ENCODE measurements around the gene CDH13. TPM values are rescaled to one million over a fixed set of nuclear protein-coding genes. Genes with fewer than 3 reads are reported as not detected.

The CDH13 gene
- total RNA-seq, 1 experiment from 2014 or later = not detected

DNA sequence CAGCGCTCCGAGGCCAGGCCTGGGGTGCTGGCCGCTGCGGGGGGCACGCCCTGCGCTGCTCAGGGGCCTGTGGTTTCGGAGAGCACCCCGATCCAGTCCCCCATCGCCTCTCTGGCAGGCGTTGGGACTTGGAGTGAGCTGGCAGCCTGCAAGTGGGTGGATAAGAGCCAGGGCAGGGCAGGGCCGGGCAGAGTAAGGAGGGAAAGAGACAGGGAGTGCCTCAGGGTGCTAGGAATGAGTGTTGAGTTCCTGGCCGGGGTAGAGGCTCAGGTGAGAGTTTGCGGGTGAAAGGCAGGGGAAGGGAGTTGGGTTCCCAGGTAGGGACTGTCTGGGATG lies 1.3 kb downstream of the CDH13 start:
- no peak for DNase-seq (ENCODE audit: low spot score)

DNA sequence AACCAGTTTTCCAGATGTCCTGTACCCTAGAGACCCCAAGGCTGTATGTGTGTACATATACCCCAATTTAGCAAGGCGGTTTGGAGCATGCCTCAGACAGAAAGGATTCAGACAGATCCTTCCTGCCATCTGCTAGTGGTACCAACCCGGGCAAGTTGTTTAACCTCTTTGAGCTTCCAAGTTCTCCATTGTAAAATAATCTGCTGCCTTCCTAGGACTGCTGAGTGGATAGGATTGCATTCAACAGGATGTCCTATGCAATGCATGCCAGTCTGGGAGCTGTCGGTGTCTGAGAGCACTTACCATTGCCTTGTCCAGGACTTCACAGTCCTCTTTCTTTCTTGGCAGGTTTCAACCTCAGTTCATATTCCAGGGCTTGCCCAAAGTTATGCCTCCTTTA lies 1.9 kb downstream of the CDH13 start:
- no peak for DNase-seq (ENCODE audit: low spot score)

DNA sequence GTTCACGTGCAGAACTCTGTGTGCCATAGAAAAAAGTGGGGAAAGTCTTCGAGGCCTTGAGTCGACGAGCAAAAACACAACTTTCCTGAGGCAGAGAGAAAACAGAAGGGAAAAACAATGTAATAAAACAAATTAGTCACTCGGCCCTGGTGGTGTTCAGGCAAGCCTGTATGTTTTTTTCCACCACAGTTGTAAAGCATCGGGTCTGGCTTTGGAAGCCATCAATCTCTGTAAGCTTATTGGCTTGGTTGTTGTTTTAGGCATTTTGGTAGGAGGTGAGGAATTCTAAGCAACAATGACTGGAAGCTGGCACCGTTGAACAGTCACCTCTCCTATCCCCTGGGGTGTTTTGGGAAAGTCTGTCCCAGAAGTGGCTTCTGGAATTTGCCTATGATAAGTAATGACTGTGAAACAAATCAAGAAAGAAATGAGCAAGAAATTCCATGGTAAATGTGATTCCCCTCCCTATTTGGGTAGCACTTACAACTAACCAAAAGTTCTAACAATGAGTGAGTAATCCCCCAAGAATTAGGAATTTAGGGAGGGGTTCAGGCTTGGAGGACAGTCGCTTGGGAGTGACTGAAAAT lies 2.8 kb downstream of the CDH13 start:
- no peak for DNase-seq (ENCODE audit: low spot score)

DNA sequence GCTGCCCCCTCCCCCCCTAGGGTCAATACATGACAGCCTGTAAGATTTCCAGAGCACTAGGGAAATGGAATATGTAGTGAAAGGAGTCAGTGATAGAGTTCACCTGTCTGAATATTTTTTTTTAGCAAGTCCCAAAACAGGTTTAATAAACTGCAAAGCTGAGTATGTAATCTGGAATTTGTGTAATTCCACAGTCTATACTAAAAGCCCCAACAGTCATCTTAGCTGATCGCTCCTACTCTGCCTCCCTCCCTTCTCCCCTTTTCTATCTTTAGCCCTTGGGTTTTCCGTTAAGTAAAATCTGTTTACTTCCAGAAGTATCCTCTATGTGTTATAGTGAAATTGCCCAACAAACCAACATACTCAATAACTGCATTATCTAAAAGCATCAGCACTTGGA lies 3.5 kb downstream of the CDH13 start:
- no peak for DNase-seq (ENCODE audit: low spot score)

DNA sequence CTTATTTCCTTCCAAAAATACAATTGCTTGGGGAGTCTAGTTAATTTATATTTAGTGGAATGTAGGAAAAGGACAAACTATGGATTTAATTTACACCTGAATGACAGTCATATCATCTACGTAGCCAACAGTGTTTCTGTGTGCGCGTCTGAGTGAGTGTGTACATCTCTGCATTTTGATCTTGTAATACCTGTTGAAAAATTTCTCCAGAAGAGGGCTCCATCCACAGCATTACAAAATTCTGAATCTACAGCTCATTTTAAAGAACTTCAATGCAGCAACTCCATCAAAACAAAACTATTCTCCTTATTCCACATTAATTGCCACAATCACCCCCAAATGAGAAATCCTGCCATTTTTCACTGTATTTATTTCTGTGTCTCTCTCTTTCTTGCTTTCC lies 3.9 kb downstream of the CDH13 start:
- DNase-seq (ENCODE audit: low spot score) = peak; percentile 7

DNA sequence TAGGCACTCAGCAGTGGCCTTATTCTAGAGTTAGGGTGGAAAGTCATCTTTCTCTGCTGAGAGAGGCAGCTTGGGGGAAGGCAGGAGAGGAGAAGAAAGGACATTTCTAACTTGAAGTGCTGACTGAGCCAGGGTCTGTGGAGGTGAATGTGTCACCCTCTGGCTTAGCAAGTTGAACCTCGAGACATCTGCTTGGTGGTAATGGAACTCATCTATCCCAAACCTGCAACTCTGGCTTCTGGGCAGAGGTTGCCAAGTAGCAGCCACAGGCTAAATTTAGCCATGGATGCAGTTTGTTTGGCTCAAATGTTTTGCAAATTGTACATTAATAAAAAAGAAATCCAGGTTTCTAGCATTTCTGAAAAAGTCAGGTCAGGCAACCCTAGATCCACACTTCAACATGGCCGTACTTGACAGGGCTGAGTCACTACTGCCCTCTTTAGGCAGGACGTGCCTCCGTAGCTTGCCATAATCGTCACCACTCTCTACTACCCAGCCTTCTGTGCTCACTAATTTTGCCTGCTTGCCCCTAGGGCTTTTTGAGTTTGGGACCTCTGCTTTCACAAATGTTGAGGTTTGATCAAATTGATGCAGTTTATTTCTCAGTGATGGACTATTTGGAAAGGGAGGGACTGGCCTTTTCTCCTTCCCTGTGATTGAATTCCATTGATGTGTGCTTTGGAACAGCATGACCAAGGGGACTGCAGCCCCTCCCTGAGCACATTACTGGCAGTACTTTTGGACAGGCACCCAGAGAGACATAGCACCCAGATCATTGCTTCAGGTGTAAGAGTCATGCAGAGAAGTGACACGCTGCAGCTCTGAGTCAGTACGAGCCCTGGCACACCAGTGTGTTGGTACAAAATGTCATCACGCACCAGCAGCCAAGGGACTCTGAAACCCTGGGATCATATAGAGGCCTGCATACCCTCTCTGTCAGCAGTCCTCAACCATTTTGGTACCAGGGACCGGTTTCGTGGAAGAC lies 5.2 kb downstream of the CDH13 start:
- DNase-seq (ENCODE audit: low spot score) = no peak

DNA sequence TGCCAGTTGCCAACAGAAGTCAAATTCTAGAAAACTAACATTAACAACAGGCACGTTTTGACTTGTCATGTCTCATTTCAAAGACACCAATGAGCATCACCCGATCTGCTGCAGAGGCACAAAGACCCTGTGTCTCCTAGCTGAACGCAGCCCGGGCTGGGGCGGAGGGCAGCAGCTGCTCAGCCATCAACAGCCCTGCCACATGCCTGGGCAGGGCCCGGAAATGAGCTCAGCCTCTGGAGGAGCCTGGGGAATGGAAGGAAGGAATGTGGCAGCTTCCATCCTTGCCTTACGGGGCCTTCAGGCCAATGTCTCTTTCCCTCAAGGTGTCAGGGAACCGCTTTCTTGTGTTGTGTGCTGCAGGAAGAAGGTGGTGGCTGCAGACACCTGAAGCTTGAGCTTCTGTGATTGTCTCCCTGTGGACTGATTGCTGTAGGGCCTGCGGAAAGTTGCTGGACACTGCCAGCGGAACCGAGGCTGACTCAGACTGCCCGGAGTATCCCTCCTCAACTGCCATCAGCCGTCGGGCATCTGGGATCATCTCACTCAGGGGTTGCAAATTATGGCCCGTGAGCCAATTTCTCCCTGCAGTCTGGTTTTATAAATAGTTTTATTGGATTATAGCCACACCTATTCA lies 7.3 kb downstream of the CDH13 start:
- DNase-seq (ENCODE audit: low spot score) = no peak

DNA sequence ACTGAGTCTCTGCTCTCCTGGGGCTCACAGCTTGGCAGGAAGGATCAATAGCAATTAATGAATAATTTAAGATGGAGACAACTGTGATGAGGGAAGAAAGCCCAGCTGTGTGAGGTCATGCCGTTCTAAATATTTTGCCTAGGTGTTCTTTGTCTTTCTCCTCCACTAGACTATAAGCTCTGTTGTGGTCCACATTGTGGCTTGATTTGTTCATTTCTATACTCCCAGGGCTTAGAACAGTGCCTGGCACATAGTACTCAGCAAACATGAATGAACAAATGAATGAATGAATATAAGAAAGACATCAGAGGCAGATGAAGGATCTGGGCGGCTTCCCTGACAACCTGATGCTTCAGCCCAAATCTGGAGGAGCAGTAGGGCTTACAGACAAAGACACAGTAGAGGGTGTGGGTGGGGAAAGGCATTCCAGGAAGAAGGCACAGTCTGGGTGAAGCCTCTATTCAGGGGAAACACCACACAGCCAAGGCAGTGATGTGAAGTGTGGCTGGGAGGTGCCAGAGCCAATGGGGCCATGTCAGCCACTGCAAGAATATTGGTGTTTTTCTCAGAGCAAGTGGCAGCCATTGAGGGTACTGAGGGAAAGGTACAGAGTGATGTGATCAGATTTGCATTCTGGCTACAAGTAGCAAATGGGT lies 8.3 kb downstream of the CDH13 start:
- DNase-seq (ENCODE audit: low spot score) = no peak

DNA sequence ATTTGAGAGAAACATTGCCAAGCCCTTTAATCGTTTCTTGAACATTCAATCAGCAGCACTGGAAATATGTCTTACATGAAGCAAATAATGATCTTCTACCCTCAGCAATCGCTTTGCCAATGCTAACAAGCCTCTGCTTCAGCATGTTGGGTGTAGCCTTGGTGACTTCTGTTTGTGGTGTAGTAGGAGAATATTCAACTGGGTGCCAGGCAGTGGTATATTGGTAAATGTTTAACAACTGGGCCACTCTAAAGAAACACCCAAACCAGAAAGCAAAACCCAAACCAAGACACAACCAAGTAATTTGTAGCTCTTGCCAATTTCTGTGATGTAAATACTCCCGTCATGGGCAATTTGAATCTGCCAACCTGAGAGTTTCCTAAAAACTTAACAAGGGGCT lies 9.7 kb downstream of the CDH13 start:
- no peak for DNase-seq (ENCODE audit: low spot score)

DNA sequence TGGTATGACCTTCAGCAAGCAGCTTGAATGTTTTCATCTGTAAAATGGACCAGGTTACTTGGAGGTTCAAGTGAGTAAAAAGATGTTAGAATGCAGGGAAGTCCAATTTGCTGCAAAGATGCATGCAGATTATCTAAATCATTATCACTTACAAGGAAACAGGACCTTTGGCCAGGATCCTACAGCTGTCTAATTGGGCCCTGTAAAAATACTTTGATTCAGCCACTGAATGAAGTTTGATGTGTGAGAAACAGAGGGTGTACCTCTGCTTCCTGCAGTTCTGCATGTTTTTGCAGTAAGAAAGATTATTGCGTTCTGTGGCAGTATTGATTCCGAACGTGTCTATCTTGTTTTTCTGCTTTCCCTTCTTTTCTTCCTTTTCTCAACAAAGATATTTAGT lies 10.2 kb downstream of the CDH13 start:
- DNase-seq (ENCODE audit: low spot score) = no peak

DNA sequence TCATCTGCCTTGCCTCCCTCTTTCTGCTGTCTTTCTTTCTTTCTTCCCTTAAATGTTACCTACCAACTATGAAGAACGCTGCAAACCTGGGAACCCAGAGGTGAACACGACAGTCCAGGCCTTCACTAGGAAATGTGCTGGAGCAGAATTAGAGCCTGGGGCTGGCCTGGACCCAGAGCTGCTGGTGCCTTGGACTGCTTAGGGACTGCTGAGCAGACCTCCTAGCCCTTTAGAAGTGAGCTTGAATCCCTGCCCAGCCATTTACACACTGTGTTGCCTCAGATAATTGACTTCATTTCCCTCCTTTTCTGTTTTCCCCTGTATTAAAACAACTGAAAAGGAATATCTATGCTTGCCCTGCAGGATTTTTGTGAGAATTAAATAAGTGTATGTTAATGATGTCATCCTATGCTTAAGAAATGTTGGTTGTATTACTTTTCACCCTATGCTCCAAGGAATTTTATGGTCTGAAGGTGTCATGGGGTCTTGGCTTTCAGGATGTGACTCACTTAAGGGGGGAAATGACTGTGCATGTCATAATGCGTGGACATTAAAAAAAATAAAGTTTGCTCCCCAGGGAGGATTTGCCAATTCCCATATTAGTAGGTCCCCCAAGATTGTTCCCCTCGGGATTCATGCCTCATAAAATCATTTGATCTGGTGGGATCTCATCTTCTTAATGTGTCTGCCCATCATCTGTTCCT lies 11.5 kb downstream of the CDH13 start:
- DNase-seq (ENCODE audit: low spot score) = no peak

DNA sequence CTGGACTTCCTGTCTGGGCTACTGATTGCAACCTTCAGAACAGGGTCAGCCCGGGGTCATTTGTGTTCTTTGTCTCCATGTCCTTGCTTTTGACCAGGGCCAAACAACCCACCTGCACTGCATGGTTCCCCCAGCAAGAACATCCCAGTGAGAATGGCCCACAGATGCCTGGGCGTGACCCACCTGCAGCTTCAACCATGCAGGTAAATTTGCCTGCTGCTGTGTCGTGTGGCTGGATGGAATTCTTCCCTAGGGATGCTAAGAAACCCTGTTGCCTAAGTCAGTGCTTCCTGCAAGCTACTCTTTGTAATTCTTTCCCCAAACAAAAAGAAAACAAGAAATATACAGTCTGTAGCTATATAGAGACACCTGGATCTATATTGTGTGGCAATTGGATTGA lies 12.5 kb downstream of the CDH13 start:
- no peak for DNase-seq (ENCODE audit: low spot score)

DNA sequence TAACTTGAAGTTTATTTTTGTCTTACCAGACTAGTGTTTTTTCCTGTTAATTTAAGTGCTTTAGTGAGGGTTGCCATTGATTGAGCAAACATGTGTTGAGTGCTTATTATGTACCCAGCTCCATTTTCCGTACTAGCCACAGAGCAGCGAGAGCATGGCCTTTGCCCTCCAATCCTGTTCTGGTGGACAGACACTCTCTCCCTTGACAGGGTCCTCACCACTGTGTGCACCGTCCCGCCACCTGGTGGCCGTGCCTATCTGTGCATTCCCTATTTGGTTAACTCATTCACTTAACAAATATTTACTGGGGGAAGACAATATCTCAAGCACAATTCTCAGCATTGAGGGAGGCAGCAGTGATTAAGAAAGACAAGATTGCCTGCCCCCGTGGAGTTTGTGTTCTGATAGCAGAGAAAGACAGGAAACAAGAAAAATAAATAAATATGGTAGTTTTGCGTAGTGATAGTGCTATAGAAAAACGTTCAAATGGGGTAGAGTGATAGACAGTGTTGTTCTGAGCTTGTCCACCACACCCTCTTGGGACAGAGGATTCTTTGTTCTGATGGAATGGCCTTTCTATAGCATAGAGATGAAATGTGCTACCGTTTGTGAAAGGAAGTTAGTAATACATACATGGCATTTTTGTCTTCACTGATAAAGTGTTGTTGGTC lies 13.0 kb downstream of the CDH13 start:
- peak; percentile 66 for DNase-seq (ENCODE audit: low spot score)

DNA sequence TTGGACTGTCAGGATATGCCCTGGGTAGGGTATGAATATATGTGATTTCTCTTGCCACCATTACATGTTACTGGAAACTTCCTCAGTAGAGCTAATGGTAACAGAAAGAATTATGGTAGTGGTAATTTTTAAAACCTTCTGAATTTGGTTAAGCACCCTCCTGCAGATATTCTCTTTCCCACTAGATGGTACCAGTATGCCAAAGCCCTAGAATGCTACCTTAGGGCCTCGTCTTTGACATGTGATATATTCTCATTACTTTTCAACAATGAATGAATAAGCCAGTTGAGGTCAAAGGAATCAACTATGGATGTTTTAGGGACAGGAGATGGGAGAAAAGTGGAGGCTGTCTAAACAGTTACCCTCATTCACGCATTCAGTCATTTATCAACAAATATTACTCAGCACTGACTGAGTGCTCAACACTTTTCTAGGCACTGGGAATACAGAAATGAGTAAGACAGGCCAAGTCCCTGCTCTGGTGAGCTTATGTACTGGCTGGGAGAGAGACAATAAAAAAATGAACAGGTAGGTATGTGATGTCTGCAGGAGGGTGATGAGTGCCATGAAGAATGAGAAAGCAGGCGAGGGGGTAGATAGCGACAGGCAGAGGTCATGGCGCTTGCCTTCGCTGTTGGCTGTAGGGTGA lies 14.7 kb downstream of the CDH13 start:
- DNase-seq (ENCODE audit: low spot score) = peak; percentile 4

DNA sequence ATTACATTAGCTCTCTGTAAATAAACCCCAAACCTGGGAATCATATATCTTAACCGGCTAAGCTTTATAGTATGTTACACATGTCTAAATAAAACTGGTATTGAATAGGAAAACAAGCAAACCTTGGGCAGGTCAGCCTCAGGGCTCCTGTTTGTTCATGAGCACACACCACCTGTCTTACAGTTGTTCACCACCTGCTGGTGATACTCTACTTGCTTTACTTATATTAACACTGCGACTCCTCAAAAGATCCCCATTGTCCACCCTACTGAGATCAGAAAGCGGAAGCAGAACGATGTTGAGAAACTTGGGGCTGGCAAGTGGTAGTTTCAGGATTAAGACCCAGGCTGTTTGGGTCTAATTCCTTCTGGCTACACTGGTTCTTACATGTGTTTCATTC lies 16.4 kb downstream of the CDH13 start:
- no peak for DNase-seq (ENCODE audit: low spot score)

DNA sequence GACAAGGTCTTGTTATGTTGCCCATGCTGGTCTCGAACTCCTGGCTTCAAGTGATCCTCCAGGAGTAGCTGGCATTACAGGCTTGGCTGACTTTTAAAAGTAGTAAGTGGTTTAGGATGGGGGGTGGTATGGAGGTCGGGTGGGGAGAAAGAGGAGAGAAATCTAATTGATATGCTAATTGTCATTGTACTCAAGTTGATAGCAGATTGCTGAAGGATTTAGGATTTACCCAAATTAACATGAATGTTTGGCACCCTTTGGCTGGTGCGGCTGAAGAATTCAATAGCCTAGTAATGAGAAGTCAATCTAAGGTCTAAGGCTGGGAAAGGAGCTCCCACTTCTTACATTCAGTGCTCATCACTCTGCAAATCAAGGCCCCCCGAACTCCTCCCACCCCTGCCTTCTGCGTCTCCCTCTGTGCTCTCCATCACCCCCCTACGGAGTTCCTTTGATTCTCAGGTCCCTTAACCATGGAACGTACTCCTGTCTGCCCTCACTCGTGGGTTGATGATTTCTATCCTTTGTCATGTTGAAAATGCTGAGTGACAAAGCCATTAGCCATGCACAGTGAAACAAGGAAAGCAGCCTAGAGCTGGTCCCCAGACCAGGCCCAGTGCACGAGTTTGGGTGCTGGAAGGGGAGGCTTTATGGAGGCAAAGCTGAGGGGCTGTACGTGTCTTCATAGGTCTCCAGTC lies 17.3 kb downstream of the CDH13 start:
- no peak for DNase-seq (ENCODE audit: low spot score)

DNA sequence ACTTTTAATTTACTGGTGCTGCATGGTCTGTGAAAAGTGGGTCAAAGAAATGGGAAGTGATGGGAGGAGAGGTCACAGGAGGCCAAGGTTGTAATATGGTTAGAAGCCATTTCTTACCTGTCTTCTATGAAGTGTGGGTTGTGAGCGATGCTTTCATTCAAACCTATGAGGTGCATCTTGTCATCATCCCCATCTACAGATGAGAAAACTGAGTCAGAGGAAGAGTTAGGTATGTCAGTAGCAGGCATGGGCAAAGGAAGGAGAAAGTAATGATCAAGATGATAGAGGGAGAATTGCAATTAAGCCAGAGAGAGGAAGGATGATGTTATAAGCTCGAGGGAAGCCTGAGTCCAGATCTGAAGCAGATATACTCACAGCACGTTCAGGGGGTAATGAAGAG lies 19.7 kb downstream of the CDH13 start:
- DNase-seq (ENCODE audit: low spot score) = no peak

DNA sequence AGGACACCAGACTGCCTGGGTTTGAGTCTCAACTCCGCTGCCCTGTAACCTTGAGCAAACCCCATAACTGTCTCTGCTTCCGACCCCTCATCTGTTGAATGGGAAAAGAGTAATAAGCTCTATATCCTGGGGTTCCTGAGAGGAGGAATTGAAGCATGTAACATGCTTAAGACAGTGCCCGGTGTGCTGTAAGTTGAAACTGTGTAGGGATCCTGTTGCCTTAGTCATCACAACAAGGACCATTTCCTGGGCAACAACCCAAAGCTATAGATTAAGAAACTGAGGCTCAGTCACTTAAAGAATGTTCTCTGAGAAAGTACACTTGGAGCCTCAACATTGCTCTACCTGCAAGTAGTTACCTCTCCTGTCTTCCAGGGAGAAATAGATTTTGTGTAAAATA lies 23.0 kb downstream of the CDH13 start:
- DNase-seq (ENCODE audit: low spot score) = no peak

DNA sequence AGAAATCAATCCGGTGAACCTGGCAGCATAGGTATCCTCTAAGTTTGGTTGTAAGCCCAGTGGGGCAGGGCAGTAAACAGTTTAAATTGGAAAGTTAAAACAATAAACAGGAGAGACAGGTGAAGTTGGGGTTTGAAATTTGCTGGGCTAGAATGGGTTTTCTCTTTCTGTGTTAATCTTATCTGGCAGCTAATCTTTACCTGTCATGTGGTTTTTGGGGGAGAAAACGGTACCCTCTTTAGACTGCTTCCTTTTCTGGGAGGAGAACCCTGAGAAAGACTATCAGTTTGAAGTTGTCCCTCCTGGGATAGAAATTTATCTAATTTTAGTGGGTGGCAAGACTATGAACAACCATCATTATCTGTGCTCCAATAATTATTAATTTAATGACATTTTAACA lies 24.0 kb downstream of the CDH13 start:
- DNase-seq (ENCODE audit: low spot score) = no peak

Data from HT-29 (cell line).